Esophagus squamous epithelium (tissue), 4 donors: ENCODE results near the gene BCL2.

Experiments
- CTCF ChIP-seq, 6 experiments: fragments of 450-650 bp in 4 of 6; fragments of 200-600 bp in 2 of 6; sonication (generic) in 2 of 6; IDR thresholded peaks; one replicate each; pipeline ENCODE4 v1.5.1; 2016 to 2019; ENCODE audit warnings: antibody characterized with exemption in 6 of 6, mild to moderate bottlenecking in 4 of 6, moderate library complexity in 4 of 6
- POLR2A ChIP-seq, 4 donors: fragments of 450-650 bp; IDR thresholded peaks; one replicate each; pipeline ENCODE4 v1.6.1; 2017; ENCODE audit warnings: antibody characterized with exemption in 4 of 4, mild to moderate bottlenecking in 4 of 4, moderate library complexity in 3 of 4

DNA sequence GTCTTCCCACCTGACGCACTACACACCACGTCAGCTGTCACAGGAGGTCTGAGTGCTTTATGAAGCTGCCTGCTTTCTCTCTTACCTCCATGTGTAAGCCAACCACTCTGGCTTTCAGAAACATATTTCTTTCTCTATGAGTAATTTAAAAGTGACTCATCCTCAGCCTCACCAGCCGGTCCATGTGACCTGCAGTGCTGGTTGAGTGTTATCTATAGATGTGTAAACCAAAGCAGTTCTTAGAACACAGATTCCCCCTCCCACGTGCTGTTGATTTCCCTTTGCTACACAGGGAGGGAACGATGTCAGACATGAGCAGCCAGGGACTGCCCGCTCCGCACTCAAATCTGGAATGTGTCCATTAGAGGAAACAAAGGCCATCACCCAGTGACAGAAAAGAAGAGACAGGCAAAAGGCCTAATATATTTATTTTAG is 157.8 kb downstream of the BCL2 start:
- TF ChIP-seq CTCF (IDR thresholded peaks at IDR 0.05) (no peak), POLR2A (IDR thresholded peaks at IDR 0.05) (peak in 1 of 4 donors; percentile 67)
